Endothelial cell of umbilical vein (primary cell): ENCODE results near the gene FILIP1. TPM values are rescaled to one million over a fixed set of nuclear protein-coding genes. Genes with fewer than 3 reads are reported as not detected.

Experiments
- BruUV-seq: library from RNA; stranded (reverse); fragments of 400-500 nt; replicated peaks from 2 replicates; lab custom pipeline; 2021; lab: Mats Ljungman, UMichigan
- CTCF ChIA-PET: fragments of 300-600, 350-600 bp; sonication (Branson Sonifier 250); formaldehyde crosslinking; loops from one replicate; lab custom pipeline; 2021; ENCODE audit warnings: antibody characterized with exemption, inconsistent platforms; lab: Charles Lee
- POLR2A ChIA-PET: fragments of 300-600, 350-600 bp; sonication (Branson Sonifier 250); formaldehyde crosslinking; loops from one replicate; lab custom pipeline; 2021; ENCODE audit warnings: antibody characterized with exemption, inconsistent platforms; lab: Charles Lee
- DNase-seq: peaks from one replicate; pipeline ENCODE4 v3.0.0-alpha.2; 2011; ENCODE audit warnings: low read depth, low spot score
- FAIRE-seq: peaks from 2 replicates; lab custom pipeline; 2011; peaks lifted over from hg19 to GRCh38; lab: Jason Lieb, UNC
- H2AFZ ChIP-seq: 2 replicates; pipeline ENCODE4 v1.6.0; 2012; ENCODE audit warnings: low read depth, low read length, control low read depth, inconsistent platforms
- H3K27ac ChIP-seq: 2 replicates; pipeline ENCODE4 v1.5.1; 2011; ENCODE audit warnings: low read depth, mild to moderate bottlenecking, control low read depth, low read length, moderate library complexity; ENCODE audit not compliant: insufficient read depth
- H3K27me3 ChIP-seq, 2 experiments: 2 replicates each; pipeline versions ENCODE4 v1.6.0 to v1.6.1; 2011; ENCODE audit warnings: low read length in 2 of 2, mixed read lengths in 1 of 2; ENCODE audit not compliant: control insufficient read depth in 2 of 2, insufficient read depth in 2 of 2
- H3K36me3 ChIP-seq, 2 experiments: 2 replicates in 1 of 2; 3 replicates in 1 of 2; pipeline ENCODE4 v1.5.1; 2011; ENCODE audit warnings: low read length in 2 of 2, mild to moderate bottlenecking in 1 of 2, moderate library complexity in 1 of 2; ENCODE audit not compliant: control insufficient read depth in 2 of 2, insufficient read depth in 2 of 2; ENCODE audit errors: extremely low read depth in 1 of 2
- H3K4me1 ChIP-seq: 3 replicates; pipeline ENCODE4 v1.5.1; 2011; ENCODE audit warnings: mild to moderate bottlenecking, low read length; ENCODE audit not compliant: control insufficient read depth, insufficient read depth; ENCODE audit errors: extremely low read depth
- H3K4me2 ChIP-seq: 2 replicates; pipeline ENCODE4 v1.6.1; 2011; ENCODE audit warnings: low read length, control low read depth, mixed read lengths; ENCODE audit not compliant: insufficient read depth
- H3K4me3 ChIP-seq, 3 experiments: fragments of 200-600 bp in 1 of 3; sonication (generic), shearing (Covaris generic) in 1 of 3; replicated peaks in 1 of 3; 2 replicates each; pipeline ENCODE4 v1.5.1; 2011 to 2016; ENCODE audit warnings: control low read depth in 3 of 3, low read length in 3 of 3, mild to moderate bottlenecking in 2 of 3, inconsistent platforms in 1 of 3, low read depth in 1 of 3, moderate library complexity in 1 of 3; ENCODE audit not compliant: insufficient read depth in 1 of 3
- H3K79me2 ChIP-seq: 2 replicates; pipeline ENCODE4 v1.6.0; 2012; ENCODE audit warnings: low read length, inconsistent platforms; ENCODE audit not compliant: control insufficient read depth, insufficient read depth
- H3K9ac ChIP-seq: replicated peaks from 2 replicates; pipeline ENCODE3; 2011; ENCODE audit warnings: low read length, control low read depth; ENCODE audit not compliant: insufficient read depth; ENCODE audit errors: extremely low read depth
- H3K9me1 ChIP-seq: replicated peaks from 3 replicates; pipeline ENCODE4 v1.6.0; 2011; ENCODE audit warnings: mild to moderate bottlenecking, low read length; ENCODE audit not compliant: control insufficient read depth, insufficient read depth; ENCODE audit errors: extremely low read depth
- H3K9me3 ChIP-seq: replicated peaks from 2 replicates; pipeline ENCODE4 v1.5.1; 2012; ENCODE audit warnings: low read length, inconsistent platforms; ENCODE audit not compliant: control insufficient read depth, insufficient read depth
- H4K20me1 ChIP-seq: replicated peaks from 2 replicates; pipeline ENCODE3; 2011; ENCODE audit warnings: mild to moderate bottlenecking, low read length; ENCODE audit not compliant: control insufficient read depth, insufficient read depth; ENCODE audit errors: extremely low read depth
- EZH2 ChIP-seq: IDR thresholded peaks from 2 replicates; pipeline ENCODE4 v1.6.1; 2012; ENCODE audit warnings: borderline replicate concordance, low read depth, mild to moderate bottlenecking, moderate library complexity, low read length, inconsistent platforms; ENCODE audit not compliant: severe bottlenecking
- FOS ChIP-seq: IDR thresholded peaks from 2 replicates; pipeline ENCODE4 v1.6.1; 2011; ENCODE audit warnings: mild to moderate bottlenecking, low read length, moderate library complexity, borderline replicate concordance; ENCODE audit not compliant: insufficient read depth
- GATA2 ChIP-seq: IDR thresholded peaks from 2 replicates; pipeline ENCODE4 v1.7.0; 2011; ENCODE audit warnings: low read depth, mild to moderate bottlenecking, moderate library complexity, mixed read lengths, low read length; ENCODE audit not compliant: insufficient read length, insufficient read depth
- JUN ChIP-seq: IDR thresholded peaks from 2 replicates; pipeline ENCODE4 v1.6.1; 2011; ENCODE audit warnings: borderline replicate concordance, low read depth; ENCODE audit not compliant: insufficient read length, insufficient read depth
- MYC ChIP-seq: IDR thresholded peaks from one replicate; pipeline ENCODE4 v1.6.1; 2011; ENCODE audit warnings: mild to moderate bottlenecking, low read depth, low read length
- POLR2A ChIP-seq: IDR thresholded peaks from 2 replicates; pipeline ENCODE4 v1.6.1; 2012; ENCODE audit warnings: low read depth, mild to moderate bottlenecking, control low read depth, low read length
- POLR2AphosphoS5 ChIP-seq: IDR thresholded peaks from 2 replicates; pipeline ENCODE4 v1.6.1; 2012; ENCODE audit warnings: low read depth, mild to moderate bottlenecking, control low read depth, low read length, moderate library complexity; ENCODE audit not compliant: insufficient read depth
- dilution Hi-C: fragments of 300-500 bp; cut with MboI; formaldehyde crosslinking; loops from one replicate; pipeline ENCODE4 v1.15.0; 2019; ENCODE audit warnings: low sequenced_read_pairs; ENCODE audit not compliant: extremely low pct_ligation_motif_present
- intact Hi-C: fragments of 100-400 bp; cut with micrococcal nuclease; formaldehyde crosslinking; loops from one replicate; pipeline ENCODE4 v1.10.0; 2022
- polyA plus RNA-seq, 4 experiments: library from polyadenylated mRNA; depleted of rRNA in 3 of 4; stranded (reverse) in 3 of 4; unstranded in 1 of 4; fragments of >200 nt; gene quantifications; 2 replicates each; pipeline versions ENCODE4 v1.2.1 to v1.2.3, GENCODE V29; 2011 to 2012; ENCODE audit warnings: missing spikeins in 1 of 4
- total RNA-seq: library from RNA; stranded (reverse); gene quantifications from 2 replicates; pipeline ENCODE4 v1.2.3, GENCODE V29; 2021

The FILIP1 gene
- total and polyA plus RNA-seq, 2 donors (not counting 3 experiments of a cell fraction or from before 2014, with no cell fraction given): 2.8 to 13.7 TPM

DNA sequence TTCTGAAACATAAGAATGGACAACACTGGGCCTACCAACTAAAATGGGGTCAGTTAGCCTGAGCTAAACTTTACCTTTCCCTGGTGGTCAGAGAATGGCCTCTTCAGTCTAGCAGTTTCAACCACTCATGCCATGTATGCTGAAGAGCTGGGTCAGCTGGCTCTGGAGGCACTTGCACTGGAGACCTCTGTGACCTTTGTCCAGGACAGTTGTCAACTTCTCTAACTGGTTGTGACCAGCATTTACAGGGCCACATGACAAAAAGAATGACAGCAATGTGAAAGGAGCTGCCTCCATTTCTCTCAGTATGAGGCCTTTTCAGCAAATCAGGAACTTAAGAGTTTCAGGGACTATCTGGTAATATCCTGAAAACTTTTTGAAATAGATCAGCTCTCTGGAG lies 149.1 kb downstream of the FILIP1 start:
- TF ChIP-seq GATA2 (no peak), JUN (no peak), EZH2 (no peak), POLR2AphosphoS5 (no peak), FOS (no peak)
- Histone ChIP-seq H3K4me3 (no peak overlapping the region), H2AFZ (no peak overlapping the region), H3K9me1 (no peaks in the 10 kb centered on the region), H3K79me2 (no peaks in the 10 kb centered on the region), H3K27ac (no peak overlapping the region), H3K9me3 (no peaks in the 10 kb centered on the region), H3K27me3 (no peaks in the 10 kb centered on the region), H4K20me1 (no peaks in the 10 kb centered on the region), H3K4me1 (peaks cover 9% of the 10 kb centered on the region), H3K9ac (no peak overlapping the region), H3K36me3 (no peaks in the 10 kb centered on the region), H3K4me2 (no peak overlapping the region)
- DNase-seq (no peak), FAIRE-seq (no peak)
- intact Hi-C loops (no loop called here), dilution Hi-C loops (no loop called here)
- BruUV-seq: no TSS peak
- POLR2A ChIA-PET: interaction anchor here (0.5 kb wide), 1 partner anchor 219 kb away, joined by 5 read pairs; no protein-coding TSS in a partner anchor
- CTCF ChIA-PET: no interaction called here

DNA sequence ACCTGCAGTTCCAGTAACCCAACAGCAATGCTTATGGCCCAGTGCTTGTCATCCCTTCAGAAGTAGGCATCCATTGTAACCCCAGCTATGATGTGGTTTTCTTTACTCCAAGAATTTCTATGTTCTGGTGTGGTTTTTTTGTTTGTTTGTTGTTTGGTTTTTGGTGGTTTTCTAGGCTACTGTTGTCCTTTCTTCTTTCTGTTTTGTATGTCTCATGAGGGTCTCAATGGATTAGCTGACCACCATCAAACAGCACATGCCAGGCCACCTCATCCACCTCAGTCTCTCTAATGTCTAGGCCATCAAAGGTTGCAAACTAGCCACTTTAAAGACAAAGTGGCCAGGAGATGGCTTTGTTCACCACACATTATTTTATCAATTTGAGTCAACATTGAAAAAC lies 149.6 kb downstream of the FILIP1 start:
- no peak for TF ChIP-seq POLR2AphosphoS5
- no peak for TF ChIP-seq POLR2A
- TF ChIP-seq MYC: no peak
- Histone ChIP-seq H3K27ac (no peak overlapping the region), H3K4me3 (no peak overlapping the region), H2AFZ (no peak overlapping the region), H3K9ac (no peak overlapping the region), H3K9me3 (no peaks in the 10 kb centered on the region), H3K79me2 (no peaks in the 10 kb centered on the region), H3K9me1 (no peaks in the 10 kb centered on the region), H4K20me1 (no peaks in the 10 kb centered on the region), H3K27me3 (no peaks in the 10 kb centered on the region), H3K4me1 (peaks cover 5% of the 10 kb centered on the region), H3K36me3 (no peaks in the 10 kb centered on the region), H3K4me2 (no peak overlapping the region)
- ChIA-PET POLR2A (no interaction called here), CTCF (no interaction called here)
- dilution Hi-C loops: no loop called here
- FAIRE-seq (no peak), DNase-seq (no peak)
- no TSS peak for BruUV-seq
- intact Hi-C loops: no loop called here
